HEK293T (cell line): ENCODE results near the gene CUBN.

Experiments
- CTCF ChIA-PET: fragments of 350-600 bp; formaldehyde crosslinking; extraction: SDS; loops from one replicate; lab custom pipeline; 2021; ENCODE audit warnings: antibody characterized with exemption, inconsistent platforms; lab: Yijun Ruan, JAX
- POLR2A ChIA-PET: fragments of 350-600 bp; formaldehyde crosslinking; extraction: SDS; loops from one replicate; lab custom pipeline; 2020; ENCODE audit warnings: antibody characterized with exemption, inconsistent platforms; lab: Yijun Ruan, JAX
- DNase-seq: peaks from one replicate; pipeline ENCODE4 v3.0.0; 2012; ENCODE audit warnings: mixed read lengths; ENCODE audit errors: extremely low spot score
- ARNT ChIP-seq: fragments of 450-650 bp; IDR thresholded peaks from 2 replicates; pipeline ENCODE4 v1.6.1; 2017; ENCODE audit warnings: mild to moderate bottlenecking
- BHLHE40 ChIP-seq: fragments of 450-650 bp; IDR thresholded peaks from 2 replicates; pipeline ENCODE4 v1.6.1; 2016; ENCODE audit warnings: mild to moderate bottlenecking, moderate library complexity, borderline replicate concordance
- CTBP1 ChIP-seq: fragments of 450-650 bp; IDR thresholded peaks from 2 replicates; pipeline ENCODE4 v1.6.1; 2016; ENCODE audit warnings: borderline replicate concordance
- ELF4 ChIP-seq: fragments of 450-650 bp; IDR thresholded peaks from 2 replicates; pipeline ENCODE4 v1.6.1; 2017; ENCODE audit warnings: antibody characterized with exemption
- FOXA1 ChIP-seq: fragments of 450-650 bp; IDR thresholded peaks from 2 replicates; pipeline ENCODE4 v1.6.1; 2016; ENCODE audit warnings: mild to moderate bottlenecking
- FOXK2 ChIP-seq: fragments of 450-650 bp; IDR thresholded peaks from 2 replicates; pipeline ENCODE4 v1.6.1; 2016; ENCODE audit warnings: mild to moderate bottlenecking
- FOXM1 ChIP-seq: fragments of 450-650 bp; IDR thresholded peaks from 2 replicates; pipeline ENCODE4 v1.6.1; 2017; ENCODE audit warnings: mild to moderate bottlenecking, borderline replicate concordance
- HDGF ChIP-seq: fragments of 450-650 bp; IDR thresholded peaks from 2 replicates; pipeline ENCODE4 v1.6.1; 2017; ENCODE audit warnings: antibody characterized with exemption, borderline replicate concordance
- L3MBTL2 ChIP-seq: fragments of 450-650 bp; conservative IDR thresholded peaks from 2 replicates; pipeline ENCODE4 v1.6.1; 2016; ENCODE audit warnings: mild to moderate bottlenecking
- LEF1 ChIP-seq: fragments of 450-650 bp; IDR thresholded peaks from 2 replicates; pipeline ENCODE4 v1.6.1; 2017; ENCODE audit warnings: mild to moderate bottlenecking, borderline replicate concordance
- NFRKB ChIP-seq: fragments of 450-650 bp; IDR thresholded peaks from 2 replicates; pipeline ENCODE4 v1.6.1; 2016; ENCODE audit warnings: mild to moderate bottlenecking, moderate library complexity
- SP1 ChIP-seq: fragments of 450-650 bp; IDR thresholded peaks from 2 replicates; pipeline ENCODE4 v1.6.1; 2017
- SUZ12 ChIP-seq: fragments of 450-650 bp; IDR thresholded peaks from 2 replicates; pipeline ENCODE4 v1.6.1; 2016; ENCODE audit warnings: mild to moderate bottlenecking
- TARDBP ChIP-seq: fragments of 450-650 bp; IDR thresholded peaks from 2 replicates; pipeline ENCODE4 v1.6.1; 2016
- ZNF384 ChIP-seq: fragments of 450-650 bp; IDR thresholded peaks from 2 replicates; pipeline ENCODE4 v1.6.1; 2016
- TF ChIP-seq, protein P1 (sequence below): fragments of 450-650 bp; IDR thresholded peaks from 2 replicates; pipeline ENCODE4 v1.6.1; 2016

Gene CUBN

DNA sequence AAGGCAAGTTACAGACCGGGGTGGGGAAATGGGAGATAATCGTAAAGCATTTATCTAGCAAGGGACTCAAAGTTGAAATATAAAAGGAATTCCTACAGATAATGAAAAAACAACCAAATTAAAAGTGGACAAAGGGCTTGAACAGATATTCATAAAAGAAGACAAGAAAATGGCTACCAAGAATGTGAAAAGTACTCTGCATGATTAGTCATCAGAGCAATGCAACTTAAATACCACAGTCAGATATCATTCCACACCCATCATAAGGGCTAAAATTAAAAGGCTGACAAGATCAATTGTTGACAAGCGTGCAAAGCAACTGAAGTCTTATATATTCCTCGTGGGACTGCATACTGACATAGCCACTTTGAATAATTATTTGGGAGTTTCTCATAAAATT, 187.7 kb downstream of the CUBN start:
- no peak for DNase-seq
- ChIA-PET CTCF (no interaction called here), POLR2A (no interaction called here)
- TF ChIP-seq L3MBTL2, result no peak

- ChIA-PET POLR2A (no interaction called here), CTCF (no interaction called here)
- TF ChIP-seq FOXM1, result no peak
- TF ChIP-seq HDGF, result no peak
- TF ChIP-seq ARNT, result no peak
- TF ChIP-seq, protein P1, sequence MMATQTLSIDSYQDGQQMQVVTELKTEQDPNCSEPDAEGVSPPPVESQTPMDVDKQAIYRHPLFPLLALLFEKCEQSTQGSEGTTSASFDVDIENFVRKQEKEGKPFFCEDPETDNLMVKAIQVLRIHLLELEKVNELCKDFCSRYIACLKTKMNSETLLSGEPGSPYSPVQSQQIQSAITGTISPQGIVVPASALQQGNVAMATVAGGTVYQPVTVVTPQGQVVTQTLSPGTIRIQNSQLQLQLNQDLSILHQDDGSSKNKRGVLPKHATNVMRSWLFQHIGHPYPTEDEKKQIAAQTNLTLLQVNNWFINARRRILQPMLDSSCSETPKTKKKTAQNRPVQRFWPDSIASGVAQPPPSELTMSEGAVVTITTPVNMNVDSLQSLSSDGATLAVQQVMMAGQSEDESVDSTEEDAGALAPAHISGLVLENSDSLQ, result no peak
- TF ChIP-seq FOXA1, result no peak
- no peak for TF ChIP-seq FOXK2
- TF ChIP-seq BHLHE40, result no peak
- TF ChIP-seq TARDBP, result no peak
- DNase-seq, result no peak
These were observed 188.5 kb downstream of the CUBN start for GRCh38 chr10:16941067-16941466.

DNA sequence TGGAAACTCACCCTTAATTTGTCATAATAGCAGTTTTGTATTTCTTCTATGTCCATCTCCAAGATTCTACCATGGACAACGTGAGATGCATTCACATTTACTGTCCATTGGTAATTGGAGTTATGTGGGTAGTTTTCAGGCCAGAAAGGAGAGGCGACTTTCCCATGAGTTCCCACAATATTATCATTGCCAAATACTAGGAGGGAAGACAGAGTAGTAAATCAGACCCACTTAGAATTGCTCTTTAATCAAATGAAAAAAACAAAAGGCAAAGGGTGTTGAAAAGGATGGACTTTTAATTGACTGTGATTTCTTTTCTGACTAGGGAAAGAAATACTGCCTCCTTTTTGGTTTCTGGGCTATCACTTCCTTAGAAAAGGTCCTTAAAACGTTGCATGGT, 190.7 kb downstream of the CUBN start:
- ChIA-PET POLR2A (no interaction called here), CTCF (no interaction called here)
- no peak for TF ChIP-seq FOXM1
- no peak for TF ChIP-seq BHLHE40
- TF ChIP-seq ARNT, result no peak
- no peak for TF ChIP-seq NFRKB
- TF ChIP-seq SP1, result no peak
- no peak for TF ChIP-seq ELF4
- no peak for TF ChIP-seq SUZ12
- no peak for DNase-seq

- TF ChIP-seq ARNT, result no peak
- TF ChIP-seq SP1, result no peak
- TF ChIP-seq, protein P1, result no peak
- no peak for TF ChIP-seq CTBP1
- TF ChIP-seq ELF4, result no peak
- no peak for TF ChIP-seq NFRKB
- no peak for TF ChIP-seq FOXK2
These were observed 195.2 kb downstream of the CUBN start for GRCh38 chr10:16934461-16934860.

DNA sequence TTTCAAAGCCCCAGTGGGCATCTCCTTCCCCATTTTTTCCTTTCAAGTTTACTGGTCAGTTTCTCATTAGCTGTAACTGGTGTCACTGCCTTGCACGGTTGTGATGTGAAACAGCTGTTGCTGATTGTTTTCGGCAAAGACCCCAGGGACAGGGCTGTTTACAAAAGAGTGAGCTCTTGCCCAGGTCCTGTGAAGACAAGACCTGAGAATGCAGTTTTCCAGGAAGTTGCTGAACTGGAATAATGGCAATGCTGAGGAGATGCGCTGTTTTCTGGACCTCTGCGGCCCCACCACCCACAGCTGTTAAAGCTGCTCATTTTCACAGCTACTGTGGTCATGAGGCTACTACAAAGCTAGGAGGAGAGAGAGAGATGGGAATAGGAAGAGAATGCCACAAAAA, 195.8 kb downstream of the CUBN start:
- CTCF ChIA-PET, result no interaction called here
- DNase-seq, result no peak
- TF ChIP-seq, protein P1, result no peak
- TF ChIP-seq BHLHE40 (no peak), SP1 (no peak), LEF1 (no peak), ELF4 (no peak), FOXA1 (no peak), FOXM1 (no peak), ARNT (no peak), TARDBP (no peak)
- POLR2A ChIA-PET, result no interaction called here

More at GRCh38 chr10:16934461-16934860, 195.2 kb downstream of the CUBN start:
- DNase-seq, result no peak
- ChIA-PET POLR2A (no interaction called here), CTCF (no interaction called here)

DNA sequence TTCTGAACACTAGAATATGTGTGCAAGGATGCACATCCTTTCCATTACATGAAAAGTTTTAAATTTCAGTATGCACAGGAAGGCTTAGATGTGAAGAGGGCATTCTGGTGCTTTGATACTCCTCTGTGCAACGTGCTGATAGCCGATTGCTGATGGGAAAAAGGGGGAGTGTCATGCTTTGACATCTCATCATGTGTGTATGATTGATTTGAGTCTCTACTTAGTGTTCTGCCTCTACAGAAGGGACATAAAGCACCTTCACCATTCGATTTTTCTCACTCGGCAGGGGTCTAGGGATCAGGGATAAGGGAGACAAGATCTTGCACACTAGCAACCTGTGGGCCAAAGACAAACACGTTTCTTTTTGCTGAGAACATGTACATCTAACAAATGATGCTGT, 197.7 kb downstream of the CUBN start:
- POLR2A ChIA-PET, result no interaction called here
- CTCF ChIA-PET, result no interaction called here
- DNase-seq, result no peak
- TF ChIP-seq NFRKB (no peak), HDGF (no peak), ZNF384 (no peak), SP1 (no peak), L3MBTL2 (no peak), CTBP1 (no peak), LEF1 (no peak), SUZ12 (no peak), ARNT (no peak), BHLHE40 (no peak), FOXA1 (no peak), ELF4 (no peak), FOXK2 (no peak)
- TF ChIP-seq, protein P1, result no peak

GRCh38 chr10:16930540-16930939, 199.1 kb downstream of the CUBN start:
- ChIA-PET POLR2A (no interaction called here), CTCF (no interaction called here)
- DNase-seq, result no peak
- TF ChIP-seq CTBP1 (no peak), ARNT (no peak), ELF4 (no peak), FOXK2 (no peak), TARDBP (no peak), LEF1 (no peak), NFRKB (no peak), SP1 (no peak)
- TF ChIP-seq, protein P1, result no peak
